Esophagus (tissue), 2 donors: ENCODE measurements around the gene ELK4. TPM values are rescaled to one million over a fixed set of nuclear protein-coding genes. Genes with fewer than 3 reads are reported as not detected.

Experiments
- H3K27ac ChIP-seq, 2 donors: one replicate each; pipeline ENCODE4 v1.5.1; 2013; ENCODE audit warnings: low read depth in 2 of 2, mild to moderate bottlenecking in 2 of 2, inconsistent platforms in 1 of 2, low read length in 1 of 2, moderate library complexity in 1 of 2
- H3K27me3 ChIP-seq, 2 donors: one replicate each; pipeline ENCODE4 v1.6.1; 2013; ENCODE audit warnings: low read length in 2 of 2, control low read depth in 1 of 2, mild to moderate bottlenecking in 1 of 2; ENCODE audit not compliant: insufficient read depth in 2 of 2, control insufficient read depth in 1 of 2
- H3K36me3 ChIP-seq, 2 donors: one replicate each; pipeline ENCODE4 v1.6.1; 2013; ENCODE audit warnings: low read length in 1 of 2; ENCODE audit not compliant: control insufficient read depth in 2 of 2, insufficient read depth in 2 of 2
- H3K4me1 ChIP-seq, 2 donors: one replicate each; pipeline ENCODE4 v1.6.1; 2013; ENCODE audit warnings: low read length in 1 of 2; ENCODE audit not compliant: control insufficient read depth in 2 of 2, insufficient read depth in 2 of 2
- H3K4me3 ChIP-seq, 2 donors: one replicate each; pipeline ENCODE4 v1.5.1; 2013; ENCODE audit warnings: low read length in 2 of 2, mild to moderate bottlenecking in 2 of 2, low read depth in 1 of 2, moderate library complexity in 1 of 2
- H3K9me3 ChIP-seq, 2 donors: one replicate each; pipeline ENCODE4 v1.6.1; 2013; ENCODE audit warnings: mild to moderate bottlenecking in 2 of 2, low read depth in 1 of 2, low read length in 1 of 2, moderate library complexity in 1 of 2; ENCODE audit not compliant: control insufficient read depth in 2 of 2, insufficient read depth in 1 of 2
- WGBS, 2 donors: extraction: QIAGEN DNeasy Blood & Tissue Kit; methylation state at CpG; one replicate each; pipeline ENCODE4 v1.1.7; 2013; 5-methylcytosine and 5-hydroxymethylcytosine counted together
- polyA plus RNA-seq, 2 donors: library from polyadenylated mRNA; stranded (reverse); fragments of 200-250 nt; gene quantifications; one replicate each; pipeline ENCODE4 v1.2.3, GENCODE V29; 2013
- donor health status: healthy with polysubstance abuse.
- donor health status: Bipolar disorder and iron deficiency.

The ELK4 gene
- polyA plus RNA-seq, 2 donors, result 4.0 to 4.2 TPM

GRCh38 chr1:205601205-205601604, 30.6 kb downstream of the ELK4 start:
- no peak overlapping the region for H3K27ac ChIP-seq
- peaks cover 0 to 3% of the 10 kb centered on the region in 2 donors for H3K36me3 ChIP-seq
- no peak overlapping the region for H3K4me3 ChIP-seq
- no peaks in the 10 kb centered on the region for H3K9me3 ChIP-seq
- H3K27me3 ChIP-seq, result no peaks in the 10 kb centered on the region
- 70 to 91% methylated on average over 4 of the region's 4 CpGs for WGBS, 2 donors
- peaks cover 4 to 7% of the 10 kb centered on the region in 2 donors for H3K4me1 ChIP-seq

- Histone ChIP-seq H3K9me3 (no peaks in the 10 kb centered on the region), H3K36me3 (peaks cover 0 to 3% of the 10 kb centered on the region in 2 donors), H3K27me3 (no peaks in the 10 kb centered on the region), H3K27ac (peak overlapping the region; percentile 80 to 88), H3K4me3 (no peak overlapping the region), H3K4me1 (peaks cover 4 to 7% of the 10 kb centered on the region in 2 donors)
- WGBS, 2 donors, result 24 to 48% methylated on average over 1 of the region's 1 CpG
Observed at GRCh38 chr1:205600085-205600484, 31.7 kb downstream of the ELK4 start.

- Histone ChIP-seq H3K9me3 (no peaks in the 10 kb centered on the region), H3K36me3 (peaks cover 0 to 3% of the 10 kb centered on the region in 2 donors), H3K27me3 (no peaks in the 10 kb centered on the region), H3K4me1 (peaks cover 4 to 7% of the 10 kb centered on the region in 2 donors), H3K27ac (peak overlapping the region; percentile 80 to 88), H3K4me3 (no peak overlapping the region)
- 43 to 60% methylated on average over 5 of the region's 5 CpGs for WGBS, 2 donors
Observed at GRCh38 chr1:205599669-205600042, 32.2 kb downstream of the ELK4 start.

GRCh38 chr1:205598841-205599668, 32.8 kb downstream of the ELK4 start:
- peaks cover 4 to 7% of the 10 kb centered on the region in 2 donors for H3K4me1 ChIP-seq
- H3K27ac ChIP-seq, result peak overlapping the region; percentile 80 to 88
- no peaks in the 10 kb centered on the region for H3K27me3 ChIP-seq
- H3K9me3 ChIP-seq, result no peaks in the 10 kb centered on the region
- 29 to 47% methylated on average over 18 of the region's 18 CpGs for WGBS, 2 donors
- H3K36me3 ChIP-seq, result peaks cover 0 to 1% of the 10 kb centered on the region in 2 donors
- H3K4me3 ChIP-seq, result no peak overlapping the region

DNA sequence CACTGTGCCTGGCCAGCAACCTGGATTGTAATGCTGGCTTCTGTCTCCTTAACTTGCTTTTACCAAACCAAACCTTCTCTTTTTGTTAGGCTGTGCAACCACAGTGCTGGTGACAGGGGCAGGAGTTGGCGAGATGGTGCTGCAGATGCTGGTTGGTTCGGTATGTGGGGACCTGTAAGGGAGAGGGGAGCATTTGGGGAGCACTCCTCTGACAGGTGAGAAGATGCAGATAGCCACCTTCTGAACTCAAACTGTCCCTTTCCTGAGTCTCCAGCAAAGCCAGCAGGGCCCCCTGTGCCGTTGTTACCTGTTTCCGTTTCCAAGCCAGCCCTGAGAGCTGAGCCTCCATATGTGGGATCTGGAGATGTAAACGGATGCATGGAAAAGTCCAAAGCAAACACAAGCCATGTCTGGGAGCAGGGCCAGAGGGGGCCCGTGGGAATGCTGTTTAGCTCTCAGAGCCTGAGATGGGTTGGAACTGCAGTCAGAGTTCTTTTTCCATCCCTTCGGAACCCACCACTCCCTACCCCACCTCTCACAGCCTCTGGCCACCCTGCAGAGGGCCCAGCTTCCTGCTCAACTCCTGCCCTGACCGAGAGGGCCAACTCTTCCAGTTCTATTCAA, 34.0 kb downstream of the ELK4 start:
- no peaks in the 10 kb centered on the region for H3K27me3 ChIP-seq
- H3K4me1 ChIP-seq, result peaks cover 4 to 7% of the 10 kb centered on the region in 2 donors
- H3K27ac ChIP-seq, result no peak overlapping the region
- H3K4me3 ChIP-seq, result no peak overlapping the region
- H3K36me3 ChIP-seq, result no peaks in the 10 kb centered on the region
- 56 to 58% methylated on average over 8 of the region's 8 CpGs for WGBS, 2 donors
- no peaks in the 10 kb centered on the region for H3K9me3 ChIP-seq

- no peak overlapping the region for H3K4me3 ChIP-seq
- no peaks in the 10 kb centered on the region for H3K9me3 ChIP-seq
- H3K27ac ChIP-seq, result no peak overlapping the region
- 98% methylated on average over 3 of the region's 3 CpGs for WGBS, 2 donors
- H3K27me3 ChIP-seq, result no peaks in the 10 kb centered on the region
- H3K4me1 ChIP-seq, result peaks cover 4 to 10% of the 10 kb centered on the region in 2 donors
- no peaks in the 10 kb centered on the region for H3K36me3 ChIP-seq
Observed at GRCh38 chr1:205596876-205597275, 34.9 kb downstream of the ELK4 start.

DNA sequence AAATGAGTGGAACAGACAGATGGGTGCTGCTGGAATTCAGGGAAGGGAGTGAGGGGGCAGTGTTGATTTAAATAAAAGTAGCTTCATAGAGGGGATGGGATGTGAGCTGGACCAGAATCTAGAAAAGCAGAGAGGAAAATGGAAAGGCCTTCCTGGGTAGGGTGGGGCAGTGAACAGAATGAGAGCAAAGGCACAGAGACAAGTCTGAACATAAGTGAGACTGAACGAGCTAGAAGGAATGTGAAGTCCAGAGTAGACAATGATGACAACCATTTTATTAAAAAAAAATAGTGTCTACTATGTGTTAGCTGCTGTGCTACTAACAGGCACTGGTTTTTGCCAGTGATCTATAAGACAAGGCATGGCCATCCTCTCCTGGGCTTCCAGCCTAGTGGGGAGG, 36.0 kb downstream of the ELK4 start:
- Histone ChIP-seq H3K27me3 (no peaks in the 10 kb centered on the region), H3K9me3 (no peaks in the 10 kb centered on the region), H3K4me3 (no peak overlapping the region), H3K4me1 (peaks cover 4 to 10% of the 10 kb centered on the region in 2 donors), H3K27ac (peak overlapping the region; percentile 6 to 47), H3K36me3 (no peaks in the 10 kb centered on the region)
- WGBS, 2 donors, result 51 to 73% methylated on average over 1 of the region's 1 CpG

GRCh38 chr1:205595435-205595834, 36.4 kb downstream of the ELK4 start:
- Histone ChIP-seq H3K27me3 (no peaks in the 10 kb centered on the region), H3K27ac (peak overlapping the region in 1 of 2 donors; percentile 6), H3K4me3 (no peak overlapping the region), H3K4me1 (peaks cover 4 to 10% of the 10 kb centered on the region in 2 donors), H3K36me3 (no peaks in the 10 kb centered on the region), H3K9me3 (no peaks in the 10 kb centered on the region)
- 71 to 74% methylated on average over 2 of the region's 2 CpGs for WGBS, 2 donors

- Histone ChIP-seq H3K27ac (no peak overlapping the region), H3K27me3 (no peaks in the 10 kb centered on the region), H3K36me3 (no peaks in the 10 kb centered on the region), H3K4me1 (peaks cover 4 to 10% of the 10 kb centered on the region in 2 donors), H3K9me3 (no peaks in the 10 kb centered on the region), H3K4me3 (no peak overlapping the region)
- 80 to 92% methylated on average over 1 of the region's 1 CpG for WGBS, 2 donors
Observed at GRCh38 chr1:205594846-205595245, 37.0 kb downstream of the ELK4 start.
